K562 (cell line): Measurements from ENCODE around the gene GRIK3. TPM values are rescaled to one million over a fixed set of nuclear protein-coding genes. Genes with fewer than 3 reads are reported as not detected.

Experiments
- ATAC-seq: fragments of 200-7000 bp; cut with Tn5 transposase; 3 replicates; pipeline ENCODE4 v1.9.1; 2020; ENCODE audit warnings: moderate library complexity
- BruUV-seq: library from RNA; stranded (reverse); fragments of 400-500 nt; replicated peaks from 2 replicates; lab custom pipeline; 2021; lab: Mats Ljungman, UMichigan
- CTCF ChIA-PET: fragments of 300-600 bp; formaldehyde crosslinking; extraction: SDS; loops from one replicate; lab custom pipeline; 2021; ENCODE audit warnings: low intra/inter-chr PET ratio; lab: Yijun Ruan, JAX
- POLR2A ChIA-PET: fragments of 300-600, 350-650 bp; sonication (Branson Sonifier 250); formaldehyde crosslinking; extraction: SDS; loops from one replicate; lab custom pipeline; 2021; ENCODE audit warnings: antibody characterized with exemption, inconsistent platforms; lab: Yijun Ruan, JAX
- DNase-seq, 4 experiments: peaks; one replicate each; pipeline versions ENCODE4 v3.0.0 to v3.0.0-alpha.2; 2011 to 2018; ENCODE audit warnings: low spot score in 3 of 4, mixed read lengths in 3 of 4; ENCODE audit errors: extremely low read depth in 1 of 4
- FAIRE-seq: peaks from 2 replicates; lab custom pipeline; 2011; peaks lifted over from hg19 to GRCh38; lab: Jason Lieb, UNC
- H2AFZ ChIP-seq: 2 replicates; pipeline ENCODE4 v1.6.0; 2011; ENCODE audit warnings: low read depth, low read length, control low read depth, inconsistent platforms
- H3K27ac ChIP-seq: fragments of 200-600 bp; 3 replicates; pipeline ENCODE4 v1.8.0; 2011; ENCODE audit warnings: low read depth, mild to moderate bottlenecking, control low read depth, inconsistent platforms, low read length, moderate library complexity, mixed read lengths; ENCODE audit errors: extremely low read depth
- H3K27me3 ChIP-seq, 2 experiments: fragments of 300-600 bp in 1 of 2; 2 replicates in 1 of 2; 3 replicates in 1 of 2; pipeline versions ENCODE4 v1.6.0 to v1.8.0; 2011; ENCODE audit warnings: inconsistent platforms in 2 of 2, low read length in 2 of 2, mild to moderate bottlenecking in 1 of 2, mixed read lengths in 1 of 2, moderate library complexity in 1 of 2; ENCODE audit not compliant: control insufficient read depth in 2 of 2, insufficient read depth in 2 of 2
- H3K36me3 ChIP-seq: fragments of 300-600 bp; 3 replicates; pipeline ENCODE4 v1.8.0; 2011; ENCODE audit warnings: mild to moderate bottlenecking, low read length, inconsistent platforms; ENCODE audit not compliant: control insufficient read depth, insufficient read depth
- H3K4me1 ChIP-seq, 2 experiments: fragments of 200-600 bp in 1 of 2; replicated peaks in 1 of 2; 2 replicates in 1 of 2; 3 replicates in 1 of 2; pipeline versions ENCODE4 v1.5.1 to v1.8.0; 2011; ENCODE audit warnings: inconsistent platforms in 2 of 2, low read length in 2 of 2, mild to moderate bottlenecking in 1 of 2, mixed read lengths in 1 of 2, moderate library complexity in 1 of 2; ENCODE audit not compliant: control insufficient read depth in 2 of 2, insufficient read depth in 2 of 2
- H3K4me2 ChIP-seq: 2 replicates; pipeline ENCODE4 v1.6.1; 2011; ENCODE audit warnings: low read length, control low read depth, inconsistent platforms, mixed read lengths; ENCODE audit not compliant: insufficient read depth
- H3K4me3 ChIP-seq: fragments of 200-600 bp; sonication (generic), shearing (Covaris generic); 2 replicates; pipeline ENCODE4 v1.5.1; 2016; ENCODE audit warnings: control low read depth, inconsistent platforms
- H3K79me2 ChIP-seq: fragments of 200-600 bp; 3 replicates; pipeline ENCODE4 v1.8.0; 2011; ENCODE audit warnings: low read length, inconsistent platforms; ENCODE audit not compliant: control insufficient read depth, insufficient read depth
- H3K9ac ChIP-seq, 2 experiments: 2 replicates each; pipeline versions ENCODE4 v1.6.0 to v1.6.1; 2011; ENCODE audit warnings: low read depth in 2 of 2, low read length in 2 of 2, control low read depth in 1 of 2, inconsistent platforms in 1 of 2, mild to moderate bottlenecking in 1 of 2, mixed read lengths in 1 of 2; ENCODE audit not compliant: insufficient read depth in 1 of 2
- H3K9me1 ChIP-seq: one replicate; pipeline ENCODE4 v1.6.0; 2011; ENCODE audit warnings: inconsistent platforms, mild to moderate bottlenecking, low read length, moderate library complexity; ENCODE audit not compliant: control insufficient read depth, insufficient read depth
- H3K9me3 ChIP-seq: replicated peaks from 2 replicates; pipeline ENCODE4 v1.5.1; 2011; ENCODE audit warnings: low read depth, low read length, inconsistent platforms; ENCODE audit not compliant: control insufficient read depth, insufficient read depth
- H4K20me1 ChIP-seq: replicated peaks from 2 replicates; pipeline ENCODE4 v1.6.1; 2011; ENCODE audit warnings: low read length, inconsistent platforms, mixed read lengths; ENCODE audit not compliant: control insufficient read depth, insufficient read depth
- MIER1 ChIP-seq: fragments of 450-650 bp; IDR thresholded peaks from 2 replicates; pipeline ENCODE4 v1.6.1; 2016; ENCODE audit warnings: antibody characterized with exemption, mild to moderate bottlenecking, low read depth
- NFYB ChIP-seq: IDR thresholded peaks from 2 replicates; pipeline ENCODE4 v1.6.1; 2011; ENCODE audit warnings: mild to moderate bottlenecking, moderate library complexity; ENCODE audit not compliant: insufficient read length; ENCODE audit errors: extremely low read depth
- POLR2H ChIP-seq: IDR thresholded peaks from 2 replicates; pipeline ENCODE4 v1.6.1; 2016; ENCODE audit warnings: missing genetic modification characterization, low read depth, mild to moderate bottlenecking, control low read depth, missing compliant biosample characterization, moderate library complexity
- SMARCC2 ChIP-seq: fragments of 450-650 bp; IDR thresholded peaks from 2 replicates; pipeline ENCODE4 v1.6.1; 2017; ENCODE audit warnings: antibody characterized with exemption, moderate library complexity, mild to moderate bottlenecking, low read depth
- SRF ChIP-seq, 2 experiments: fragments of 250-450, 450-650 bp in 1 of 2; sonication (Bioruptor Pico) in 1 of 2; sonication (generic) in 1 of 2; formaldehyde crosslinking; IDR thresholded peaks; 2 replicates each; pipeline versions ENCODE4 v1.5.0 to v1.5.1; 2020 to 2022; ENCODE audit warnings: mild to moderate bottlenecking in 1 of 2, missing genetic modification reagents in 1 of 2
- WGBS: fragments of 100-300 bp; shearing (Covaris generic); methylation state at CpG from one replicate; pipeline ENCODE4 v1.1.6; 2016; ENCODE audit warnings: low coverage, mixed read lengths; ENCODE audit not compliant: insufficient coverage; ENCODE audit errors: missing lambda C conversion rate; 5-methylcytosine and 5-hydroxymethylcytosine counted together
- in situ Hi-C: fragments of 300-500 bp; cut with MboI; formaldehyde crosslinking; loops from 4 replicates; pipeline ENCODE4 v1.15.0; 2018; ENCODE audit warnings: inconsistent platforms, mixed read lengths
- intact Hi-C: fragments of 100-400 bp; cut with micrococcal nuclease; formaldehyde crosslinking; loops from 2 replicates; pipeline ENCODE4 v1.14.2; 2022
- polyA plus RNA-seq, 8 experiments: library from polyadenylated mRNA; depleted of rRNA in 4 of 8; stranded (reverse) in 5 of 8; unstranded in 3 of 8; fragments of >200 nt; fragmentation: Nextera tagmentation in 2 of 8; fragmentation: Illumina TruSeq in 1 of 8; extraction: Ambion mirVana in 2 of 8; extraction: Trizol in 1 of 8; gene quantifications; 2 replicates each; pipeline versions ENCODE4 v1.2.1 to v1.2.3, GENCODE V29; 2011 to 2014; ENCODE audit warnings: inconsistent platforms in 1 of 8, missing spikeins in 1 of 8
- total RNA-seq, 7 experiments: library from RNA; depleted of rRNA in 6 of 7; stranded (reverse); fragments of >200 nt in 6 of 7; fragmentation: Illumina TruSeq in 2 of 7; extraction: Trizol in 2 of 7; gene quantifications; 2 replicates each; pipeline versions ENCODE4 v1.2.1 to v1.2.3, GENCODE V29; 2011 to 2021; ENCODE audit warnings: low replicate concordance in 1 of 7
- TF ChIP-seq, protein P1 (sequence below): fragments of 250-450 bp; sonication (Bioruptor Pico); IDR thresholded peaks from 2 replicates; pipeline ENCODE4 v1.5.1; 2021; ENCODE audit warnings: mild to moderate bottlenecking
- TF ChIP-seq, protein P2 (sequence below): fragments of 200-800 bp; sonication (Bioruptor generic); IDR thresholded peaks from 2 replicates; pipeline ENCODE4 v1.6.1; 2017; ENCODE audit warnings: missing genetic modification characterization, missing compliant biosample characterization

GRIK3 gene
- total and polyA plus RNA-seq, 9 of the 15 experiments (the other 6 are each of a cell fraction or from before 2014, with no cell fraction given), result not detected

DNA sequence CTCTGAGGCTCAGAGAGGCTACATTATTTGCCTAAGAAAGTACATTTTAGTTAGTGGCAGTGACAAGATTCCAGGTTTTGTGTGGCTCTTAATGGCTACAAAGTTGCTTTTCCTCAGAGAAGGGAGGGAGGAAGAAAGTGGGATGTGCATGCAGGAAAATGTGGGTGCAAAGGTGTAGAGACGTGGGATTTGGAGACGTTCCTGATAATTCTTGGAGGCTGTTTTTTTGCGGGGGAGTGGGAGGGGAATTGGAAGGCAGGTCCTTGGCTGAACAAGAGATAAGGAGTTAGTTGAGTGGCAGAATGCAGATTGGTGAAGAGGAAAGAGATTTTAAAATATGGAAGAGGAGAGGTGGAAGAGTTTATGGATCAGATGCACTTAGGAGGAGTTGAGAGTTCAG is 258.1 kb downstream of the GRIK3 start:
- Histone ChIP-seq H3K27me3 (peaks cover 12 to 57% of the 10 kb centered on the region in 2 experiments; a peak in 4 of 5 replicates), H3K27ac (no peak overlapping the region), H3K4me2 (no peak overlapping the region), H3K9ac (no peak overlapping the region), H2AFZ (no peak overlapping the region), H3K36me3 (no peaks in the 10 kb centered on the region), H3K79me2 (no peaks in the 10 kb centered on the region), H3K9me1 (no peaks in the 10 kb centered on the region), H3K4me3 (no peak overlapping the region), H3K9me3 (no peaks in the 10 kb centered on the region), H3K4me1 (no peaks in the 10 kb centered on the region), H4K20me1 (no peaks in the 10 kb centered on the region)
- POLR2A ChIA-PET, result interaction anchor here (0.6 kb wide), 1 partner anchor 9 kb away, joined by 4 read pairs; no protein-coding TSS in a partner anchor
- TF ChIP-seq POLR2H (tag) (no peak), NFYB (no peak), MIER1 (no peak), SMARCC2 (no peak), SRF (CRISPR knock-in tag; IDR thresholded peaks at IDR 0.05) (no peak)
- TF ChIP-seq, protein P1, sequence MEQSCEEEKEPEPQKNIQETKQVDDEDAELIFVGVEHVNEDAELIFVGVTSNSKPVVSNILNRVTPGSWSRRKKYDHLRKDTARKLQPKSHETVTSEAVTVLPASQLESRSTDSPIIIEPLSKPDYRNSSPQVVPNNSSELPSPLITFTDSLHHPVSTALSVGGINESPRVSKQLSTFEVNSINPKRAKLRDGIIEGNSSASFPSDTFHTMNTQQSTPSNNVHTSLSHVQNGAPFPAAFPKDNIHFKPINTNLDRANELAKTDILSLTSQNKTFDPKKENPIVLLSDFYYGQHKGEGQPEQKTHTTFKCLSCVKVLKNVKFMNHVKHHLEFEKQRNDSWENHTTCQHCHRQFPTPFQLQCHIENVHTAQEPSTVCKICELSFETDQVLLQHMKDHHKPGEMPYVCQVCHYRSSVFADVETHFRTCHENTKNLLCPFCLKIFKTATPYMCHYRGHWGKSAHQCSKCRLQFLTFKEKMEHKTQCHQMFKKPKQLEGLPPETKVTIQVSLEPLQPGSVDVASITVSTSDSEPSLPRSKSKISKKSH (CRISPR knock-in tag), result no peak
- TF ChIP-seq, protein P2, sequence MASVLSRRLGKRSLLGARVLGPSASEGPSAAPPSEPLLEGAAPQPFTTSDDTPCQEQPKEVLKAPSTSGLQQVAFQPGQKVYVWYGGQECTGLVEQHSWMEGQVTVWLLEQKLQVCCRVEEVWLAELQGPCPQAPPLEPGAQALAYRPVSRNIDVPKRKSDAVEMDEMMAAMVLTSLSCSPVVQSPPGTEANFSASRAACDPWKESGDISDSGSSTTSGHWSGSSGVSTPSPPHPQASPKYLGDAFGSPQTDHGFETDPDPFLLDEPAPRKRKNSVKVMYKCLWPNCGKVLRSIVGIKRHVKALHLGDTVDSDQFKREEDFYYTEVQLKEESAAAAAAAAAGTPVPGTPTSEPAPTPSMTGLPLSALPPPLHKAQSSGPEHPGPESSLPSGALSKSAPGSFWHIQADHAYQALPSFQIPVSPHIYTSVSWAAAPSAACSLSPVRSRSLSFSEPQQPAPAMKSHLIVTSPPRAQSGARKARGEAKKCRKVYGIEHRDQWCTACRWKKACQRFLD (CRISPR knock-in tag), result no peak
- intact Hi-C loops (no loop called here), in situ Hi-C loops (no loop called here)
- no TSS peak for BruUV-seq
- FAIRE-seq, result no peak
- CTCF ChIA-PET, result no interaction called here
- DNase-seq, result no peak
- no peak for ATAC-seq
- WGBS, result 0% methylated on average over 3 of the region's 3 CpGs
